ENCODE measurements around the gene REEP3.

- no peak for TF ChIP-seq POLR2A (IDR thresholded peaks at IDR 0.05)
- no peak for TF ChIP-seq CTCF (IDR thresholded peaks at IDR 0.05)
Measured at GRCh38 chr10:63586043-63586442, 64.8 kb downstream of the REEP3 start.
